SH-SY5Y (cell line): ENCODE data around the gene DCN.

Experiments used
- GATA2 ChIP-seq: IDR thresholded peaks from 2 replicates; pipeline ENCODE4 v1.6.1; 2011; ENCODE audit warnings: mild to moderate bottlenecking, low read depth, low read length
- GATA3 ChIP-seq: IDR thresholded peaks from 2 replicates; pipeline ENCODE4 v1.6.1; 2011; ENCODE audit warnings: low read depth, mild to moderate bottlenecking, low read length, moderate library complexity

DNA sequence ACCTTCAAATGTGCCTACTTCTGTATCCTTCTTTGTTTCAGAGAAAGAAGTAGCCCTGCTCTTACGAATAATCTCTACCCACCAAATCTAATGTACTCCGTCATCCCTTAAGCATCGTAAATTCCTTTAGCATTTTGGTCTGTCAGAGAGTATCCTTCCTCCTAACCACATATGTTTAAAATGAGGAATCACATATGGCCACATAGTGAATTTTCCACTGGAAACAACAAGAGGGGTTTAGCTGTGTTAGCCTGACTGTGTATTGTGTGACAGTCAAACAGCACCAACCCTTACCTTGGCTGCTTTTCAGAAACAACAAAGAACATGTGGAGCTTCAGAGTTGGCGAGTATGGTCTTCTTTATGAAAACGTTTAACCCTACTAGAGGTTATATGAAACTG is 76.8 kb downstream of the DCN start:
- no peak for TF ChIP-seq GATA3
- no peak for TF ChIP-seq GATA2
